ENCODE data around the gene ARPC5L. TPM values are rescaled to one million over a fixed set of nuclear protein-coding genes. Genes with fewer than 3 reads are reported as not detected.

ARPC5L gene
- 36.6 and 36.9 TPM in 2 replicates for total RNA-seq
- long read RNA-seq, partial matches to known transcripts, result 2 of 8 reads
- long read RNA-seq, other reads (novel, unspliced or antisense), result 2 of 8 reads

- H3K27ac Mint-ChIP-seq, result peak within 1 kb of the TSS; percentile 98
- no peaks in the 10 kb centered on the region for H3K27me3 Mint-ChIP-seq
- H3K36me3 Mint-ChIP-seq (ENCODE audit: insufficient read depth), result peaks cover 11% of the 10 kb centered on the region
- H3K4me3 Mint-ChIP-seq (ENCODE audit: low read depth), result peak within 1 kb of the TSS; percentile 97
- peaks cover 16% of the 10 kb centered on the region for H3K4me1 Mint-ChIP-seq (ENCODE audit: low read depth)
- H3K9me3 Mint-ChIP-seq (ENCODE audit: low read depth), result no peaks in the 10 kb centered on the region
- peak; percentile 47 for TF ChIP-seq CTCF (IDR thresholded peaks at IDR 0.05; ENCODE audit: unreplicated experiment)
- peak; percentile 89 for DNase-seq (ENCODE audit: low spot score, unreplicated experiment)
Observed at GRCh38 chr9:124861342-124862229, at the start of gene ARPC5L, which contains the start of gene RPL35. ARPC5L (plus strand) TSS chr9:124862130; CDS start chr9:124869291, 7,161 bp downstream. RPL35 (minus strand) TSS chr9:124861957; CDS start chr9:124861912, 45 bp downstream.

GRCh38 chr9:124812441-124812876 lies 49.5 kb upstream of the ARPC5L start:
- H3K4me3 Mint-ChIP-seq (ENCODE audit: low read depth), result no peak overlapping the region
- TF ChIP-seq CTCF (IDR thresholded peaks at IDR 0.05; ENCODE audit: unreplicated experiment), result no peak
- H3K36me3 Mint-ChIP-seq (ENCODE audit: insufficient read depth), result peaks cover 1% of the 10 kb centered on the region
- H3K9me3 Mint-ChIP-seq (ENCODE audit: low read depth), result no peaks in the 10 kb centered on the region
- H3K27ac Mint-ChIP-seq, result peak overlapping the region; percentile 87
- no peaks in the 10 kb centered on the region for H3K27me3 Mint-ChIP-seq
- peaks cover 13% of the 10 kb centered on the region for H3K4me1 Mint-ChIP-seq (ENCODE audit: low read depth)
- no peak for DNase-seq (ENCODE audit: low spot score, unreplicated experiment)

GRCh38 chr9:124813041-124813440 lies 48.9 kb upstream of the ARPC5L start:
- no peak for DNase-seq (ENCODE audit: low spot score, unreplicated experiment)
- H3K4me3 Mint-ChIP-seq (ENCODE audit: low read depth), result no peak overlapping the region
- no peaks in the 10 kb centered on the region for H3K9me3 Mint-ChIP-seq (ENCODE audit: low read depth)
- H3K4me1 Mint-ChIP-seq (ENCODE audit: low read depth), result peaks cover 13% of the 10 kb centered on the region
- H3K27ac Mint-ChIP-seq, result peak overlapping the region; percentile 62
- H3K36me3 Mint-ChIP-seq (ENCODE audit: insufficient read depth), result peaks cover 1% of the 10 kb centered on the region
- no peaks in the 10 kb centered on the region for H3K27me3 Mint-ChIP-seq
- no peak for TF ChIP-seq CTCF (IDR thresholded peaks at IDR 0.05; ENCODE audit: unreplicated experiment)

- no peaks in the 10 kb centered on the region for H3K27me3 Mint-ChIP-seq
- H3K9me3 Mint-ChIP-seq (ENCODE audit: low read depth), result no peaks in the 10 kb centered on the region
- TF ChIP-seq CTCF (IDR thresholded peaks at IDR 0.05; ENCODE audit: unreplicated experiment), result no peak
- no peak for DNase-seq (ENCODE audit: low spot score, unreplicated experiment)
- H3K4me1 Mint-ChIP-seq (ENCODE audit: low read depth), result peaks cover 14% of the 10 kb centered on the region
- H3K36me3 Mint-ChIP-seq (ENCODE audit: insufficient read depth), result no peaks in the 10 kb centered on the region
- H3K4me3 Mint-ChIP-seq (ENCODE audit: low read depth), result no peak overlapping the region
- no peak overlapping the region for H3K27ac Mint-ChIP-seq
Observed at GRCh38 chr9:124813501-124814163, 48.3 kb upstream of the ARPC5L start.

GRCh38 chr9:124814164-124814535 lies 47.8 kb upstream of the ARPC5L start:
- Mint-ChIP-seq H3K4me1 (ENCODE audit: low read depth) (peaks cover 14% of the 10 kb centered on the region), H3K9me3 (ENCODE audit: low read depth) (no peaks in the 10 kb centered on the region), H3K27me3 (no peaks in the 10 kb centered on the region), H3K4me3 (ENCODE audit: low read depth) (no peak overlapping the region), H3K36me3 (ENCODE audit: insufficient read depth) (no peaks in the 10 kb centered on the region), H3K27ac (no peak overlapping the region)
- TF ChIP-seq CTCF (IDR thresholded peaks at IDR 0.05; ENCODE audit: unreplicated experiment), result no peak
- DNase-seq (ENCODE audit: low spot score, unreplicated experiment), result no peak
